Epithelial cell of esophagus (primary cell): Measurements from ENCODE around the gene SLC9A4.

Source experiments
- DNase-seq: peaks from one replicate; pipeline ENCODE4 v3.0.0; 2010; ENCODE audit warnings: low read depth
- H3K4me3 ChIP-seq: 2 replicates; pipeline ENCODE4 v1.5.1; 2011; ENCODE audit warnings: mild to moderate bottlenecking, low read length, control low read depth
- CTCF ChIP-seq: IDR thresholded peaks from 2 replicates; pipeline ENCODE4 v1.5.1; 2011; ENCODE audit warnings: low read depth, mild to moderate bottlenecking, low read length, control low read depth, inconsistent platforms; ENCODE audit not compliant: insufficient read depth; ENCODE audit errors: missing control alignments

The SLC9A4 gene

DNA sequence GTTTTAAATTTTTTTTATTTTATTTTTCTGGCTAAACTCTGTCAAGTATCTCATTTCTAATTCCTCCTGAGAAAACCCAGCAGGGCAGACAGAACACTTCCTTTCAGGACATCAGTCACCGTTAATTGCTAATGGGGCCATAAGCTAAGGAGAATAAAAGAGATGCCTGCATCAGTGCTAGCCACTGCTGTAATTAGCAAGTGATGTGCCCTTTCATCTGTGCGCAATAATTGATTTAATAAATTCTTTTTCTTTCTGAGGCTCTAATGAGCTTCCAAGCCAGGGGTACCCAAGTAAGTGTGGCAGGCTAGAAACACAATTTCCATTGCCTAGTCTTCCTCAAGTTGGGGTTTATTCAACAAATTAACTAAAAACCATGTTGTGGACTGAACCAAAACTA, 65.5 kb downstream of the SLC9A4 start:
- no peak for DNase-seq

GRCh38 chr2:102540882-102541281, 67.9 kb downstream of the SLC9A4 start:
- DNase-seq = peak; percentile 69
- H3K4me3 ChIP-seq = no peak overlapping the region
- no peak for TF ChIP-seq CTCF

More for the DNA sequence above, 65.5 kb downstream of the SLC9A4 start:
- no peak for TF ChIP-seq CTCF
- H3K4me3 ChIP-seq = no peak overlapping the region

- no peak overlapping the region for H3K4me3 ChIP-seq
- DNase-seq = peak; percentile 20
- no peak for TF ChIP-seq CTCF
Measured at GRCh38 chr2:102544182-102544581, 71.2 kb downstream of the SLC9A4 start.

DNA sequence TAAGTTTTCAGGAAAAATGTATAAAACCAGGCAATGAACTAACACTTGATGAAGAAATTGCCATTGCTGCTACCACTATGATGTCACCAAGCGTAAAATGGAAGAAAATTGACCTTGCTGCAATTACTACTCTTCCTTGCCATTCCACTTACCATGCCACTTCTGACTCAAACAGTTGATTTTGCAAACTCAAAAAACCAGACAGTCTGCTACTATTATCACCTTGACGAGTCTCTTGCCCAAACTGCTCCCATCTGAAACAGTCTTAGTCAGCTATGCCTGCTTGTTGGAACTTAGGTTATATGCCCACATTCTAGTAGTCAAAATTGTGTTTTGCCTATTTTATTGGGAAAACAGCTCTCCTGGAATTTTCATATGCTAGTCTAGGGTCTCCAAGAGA, 74.4 kb downstream of the SLC9A4 start:
- DNase-seq = peak; percentile 64
- TF ChIP-seq CTCF = no peak
- no peak overlapping the region for H3K4me3 ChIP-seq

DNA sequence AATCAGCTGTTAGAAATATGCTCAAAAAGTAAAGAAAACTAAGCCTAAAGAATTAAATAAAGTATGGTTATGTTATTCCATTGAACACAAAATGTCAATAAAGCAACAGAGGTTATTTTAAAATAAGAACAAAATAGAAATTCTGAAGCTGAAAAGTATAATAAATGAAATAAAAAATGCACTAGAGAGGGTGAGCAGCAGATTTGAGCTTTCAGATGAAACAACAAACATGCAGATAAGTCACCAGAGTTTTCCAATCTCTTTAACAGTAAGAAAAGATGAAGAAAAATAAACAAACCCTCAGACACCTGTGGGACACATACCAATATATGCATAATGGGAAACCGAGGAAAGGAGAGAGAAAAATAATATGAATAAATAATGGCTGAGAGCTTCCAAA, 76.0 kb downstream of the SLC9A4 start:
- TF ChIP-seq CTCF = no peak
- no peak for DNase-seq
- H3K4me3 ChIP-seq = no peak overlapping the region

GRCh38 chr2:102550151-102550550, 77.1 kb downstream of the SLC9A4 start:
- no peak for DNase-seq
- H3K4me3 ChIP-seq = no peak overlapping the region
- TF ChIP-seq CTCF = no peak

DNA sequence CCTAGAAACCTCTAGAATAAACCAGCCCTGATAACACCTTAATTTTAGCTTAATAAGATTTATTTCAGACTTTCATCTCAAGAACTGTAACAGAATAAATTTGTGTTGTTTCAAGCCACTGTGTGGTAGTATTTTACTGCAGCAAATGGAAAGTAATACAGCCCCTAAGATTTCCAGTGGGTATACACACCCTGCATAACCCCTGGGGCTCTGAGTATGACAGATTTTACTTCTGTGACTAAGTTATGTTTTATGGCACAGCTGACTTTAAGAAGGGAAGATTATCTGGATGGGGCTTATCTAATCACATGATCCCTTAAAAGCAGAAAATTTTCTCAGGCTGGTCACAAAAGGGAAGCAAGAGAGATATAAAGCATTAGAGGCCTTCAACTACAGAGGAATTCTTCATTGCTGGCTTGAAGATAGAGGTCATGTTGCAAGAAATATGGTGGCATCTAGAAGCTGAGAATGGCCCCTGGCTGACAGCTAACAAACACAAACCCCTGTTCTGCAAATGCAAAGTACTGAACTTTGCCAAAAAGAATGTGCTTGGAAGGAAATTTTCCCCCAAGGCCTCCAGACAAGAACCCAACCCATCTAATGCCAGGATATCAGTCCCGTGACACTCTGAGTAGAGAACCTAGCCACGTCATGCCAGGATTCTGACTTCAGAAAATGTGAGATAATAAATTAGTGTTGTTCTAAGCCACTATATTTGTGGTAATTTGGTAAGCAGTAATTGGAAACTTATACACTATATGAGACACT, 78.5 kb downstream of the SLC9A4 start:
- no peak for TF ChIP-seq CTCF
- no peak overlapping the region for H3K4me3 ChIP-seq
- DNase-seq = no peak
